LNCaP clone FGC (cell line): ENCODE measurements around the gene TBX4.

Source experiments
- DNase-seq: peaks from one replicate; pipeline ENCODE4 v3.0.0-alpha.2; 2011; ENCODE audit warnings: low read depth
- H3K4me3 ChIP-seq: 2 replicates; pipeline ENCODE4 v1.5.1; 2011; ENCODE audit warnings: mild to moderate bottlenecking, low read depth, low read length, control low read depth
- TF ChIP-seq, protein P1 (sequence below): IDR thresholded peaks from 2 replicates; pipeline ENCODE4 v1.5.1; 2012; ENCODE audit warnings: mild to moderate bottlenecking; ENCODE audit not compliant: control insufficient read depth, insufficient read depth; ENCODE audit errors: extremely low read depth

TBX4 gene

GRCh38 chr17:61517265-61517664, 65.0 kb downstream of the TBX4 start:
- no peak overlapping the region for H3K4me3 ChIP-seq
- no peak for DNase-seq
- TF ChIP-seq, protein P1, sequence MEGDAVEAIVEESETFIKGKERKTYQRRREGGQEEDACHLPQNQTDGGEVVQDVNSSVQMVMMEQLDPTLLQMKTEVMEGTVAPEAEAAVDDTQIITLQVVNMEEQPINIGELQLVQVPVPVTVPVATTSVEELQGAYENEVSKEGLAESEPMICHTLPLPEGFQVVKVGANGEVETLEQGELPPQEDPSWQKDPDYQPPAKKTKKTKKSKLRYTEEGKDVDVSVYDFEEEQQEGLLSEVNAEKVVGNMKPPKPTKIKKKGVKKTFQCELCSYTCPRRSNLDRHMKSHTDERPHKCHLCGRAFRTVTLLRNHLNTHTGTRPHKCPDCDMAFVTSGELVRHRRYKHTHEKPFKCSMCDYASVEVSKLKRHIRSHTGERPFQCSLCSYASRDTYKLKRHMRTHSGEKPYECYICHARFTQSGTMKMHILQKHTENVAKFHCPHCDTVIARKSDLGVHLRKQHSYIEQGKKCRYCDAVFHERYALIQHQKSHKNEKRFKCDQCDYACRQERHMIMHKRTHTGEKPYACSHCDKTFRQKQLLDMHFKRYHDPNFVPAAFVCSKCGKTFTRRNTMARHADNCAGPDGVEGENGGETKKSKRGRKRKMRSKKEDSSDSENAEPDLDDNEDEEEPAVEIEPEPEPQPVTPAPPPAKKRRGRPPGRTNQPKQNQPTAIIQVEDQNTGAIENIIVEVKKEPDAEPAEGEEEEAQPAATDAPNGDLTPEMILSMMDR, result no peak

DNA sequence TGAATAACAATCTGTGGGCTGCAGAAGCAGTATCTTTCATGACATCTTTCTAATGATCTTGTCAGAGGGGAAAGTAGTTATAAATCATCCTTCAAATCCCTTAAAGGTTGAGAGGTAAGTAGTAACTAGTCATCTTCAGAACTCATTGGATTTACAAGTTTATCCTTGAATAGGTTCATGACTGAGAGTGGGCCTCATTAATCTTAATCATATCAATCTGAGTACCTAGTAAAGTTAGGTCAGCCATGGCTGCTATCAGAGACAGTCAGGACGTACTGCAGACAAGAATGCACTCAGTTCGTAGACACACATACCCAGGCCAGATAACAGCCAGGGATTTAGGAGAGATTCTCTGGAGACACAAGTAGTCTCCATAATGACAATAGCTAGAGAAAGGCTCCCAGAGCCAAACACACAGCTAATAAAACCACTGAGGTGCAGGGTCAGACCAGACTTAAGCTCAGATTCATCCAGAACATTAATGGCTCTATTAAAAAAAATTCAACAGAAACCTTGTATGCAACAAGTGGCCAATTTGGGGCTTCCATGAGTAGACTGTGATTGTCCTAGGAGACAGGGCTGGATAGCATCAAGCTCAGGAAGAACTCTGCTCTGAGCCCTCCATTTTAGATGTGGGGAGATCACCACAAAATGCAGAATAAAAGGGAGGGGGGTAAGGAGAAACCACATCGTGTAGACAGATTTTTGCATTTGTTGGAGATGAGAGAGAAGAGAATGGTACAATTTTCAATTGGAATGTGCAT, 65.8 kb downstream of the TBX4 start:
- TF ChIP-seq, protein P1, result no peak
- no peak for DNase-seq
- no peak overlapping the region for H3K4me3 ChIP-seq

- H3K4me3 ChIP-seq, result no peak overlapping the region
- TF ChIP-seq, protein P1, result no peak
- DNase-seq, result no peak
Measured at GRCh38 chr17:61519139-61519538, 66.9 kb downstream of the TBX4 start.

DNA sequence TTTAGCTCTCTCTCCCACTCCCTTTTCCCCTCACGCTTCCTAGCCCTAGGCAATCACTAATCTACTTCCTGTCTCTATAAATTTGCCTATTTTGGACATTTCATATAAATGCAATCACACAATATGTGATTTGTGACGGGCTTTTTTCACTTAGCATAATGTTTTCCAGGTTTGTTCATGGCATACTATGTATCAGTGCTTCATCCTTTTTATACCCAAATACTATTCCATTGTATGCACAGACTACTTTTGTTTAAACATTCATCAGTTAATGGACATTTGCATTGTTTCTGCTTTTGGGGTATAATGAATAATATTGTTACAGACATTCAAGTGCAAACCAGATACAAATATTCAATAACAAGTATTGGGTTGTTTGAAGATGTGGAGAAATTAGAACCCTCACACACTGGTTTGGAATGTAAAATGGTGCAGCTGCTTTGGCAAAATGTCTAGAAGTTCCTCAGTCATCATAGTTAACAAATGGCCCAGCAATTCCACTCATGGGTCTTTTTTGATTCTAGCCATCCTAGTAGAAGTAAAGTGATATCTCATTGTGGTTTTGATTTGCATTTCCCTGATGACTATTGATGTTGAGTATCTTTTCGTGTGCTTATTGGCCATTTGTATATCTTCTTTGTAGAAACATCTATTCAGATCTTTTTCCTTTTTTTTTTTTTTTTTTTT, 67.7 kb downstream of the TBX4 start:
- H3K4me3 ChIP-seq, result no peak overlapping the region
- TF ChIP-seq, protein P1, result no peak
- no peak for DNase-seq

DNA sequence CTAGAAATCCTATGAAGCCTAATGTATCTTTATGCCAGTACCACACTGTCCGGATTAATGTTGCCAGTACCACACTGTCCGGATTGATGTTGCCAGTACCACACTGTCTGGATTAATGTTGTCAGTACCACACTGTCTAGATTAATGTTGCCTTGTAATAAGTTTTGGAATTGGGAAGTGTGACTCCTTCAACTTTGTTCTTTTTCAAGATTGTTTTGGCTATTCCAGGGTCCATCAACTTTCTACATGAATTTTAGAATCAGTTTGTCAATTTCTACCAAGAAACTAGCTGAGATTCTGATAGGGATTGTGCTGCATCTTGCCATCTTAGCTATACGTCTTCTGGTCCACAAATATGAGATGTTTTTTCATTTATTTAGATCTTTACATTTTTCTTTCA, 68.7 kb downstream of the TBX4 start:
- no peak overlapping the region for H3K4me3 ChIP-seq
- TF ChIP-seq, protein P1, result no peak
- DNase-seq, result no peak

- H3K4me3 ChIP-seq, result no peak overlapping the region
- TF ChIP-seq, protein P1, result no peak
- DNase-seq, result no peak
Measured at GRCh38 chr17:61522088-61522487, 69.9 kb downstream of the TBX4 start.
